SK-N-MC (cell line): Measurements from ENCODE around the gene SYCE3.

Experiments used
- DNase-seq: peaks from one replicate; pipeline ENCODE4 v3.0.0-alpha.2; 2011; ENCODE audit warnings: low read depth, low spot score
- H3K27ac ChIP-seq: fragments of 200-600 bp; sonication (generic); 2 replicates; pipeline ENCODE4 v1.5.1; 2016; ENCODE audit warnings: mixed run types
- H3K36me3 ChIP-seq: fragments of 200-600 bp; sonication (generic); 2 replicates; pipeline ENCODE4 v1.6.1; 2017; ENCODE audit warnings: antibody characterized with exemption, low read length, mixed read lengths; ENCODE audit not compliant: insufficient read depth
- H3K4me3 ChIP-seq: fragments of 200-600 bp; sonication (generic); 2 replicates; pipeline ENCODE4 v1.5.1; 2016
- H3K9ac ChIP-seq: fragments of 200-600 bp; sonication (generic); 2 replicates; pipeline ENCODE4 v1.8.0; 2017; ENCODE audit warnings: mixed run types, mixed read lengths; ENCODE audit not compliant: insufficient read length
- H3K9me3 ChIP-seq: fragments of 200-600 bp; sonication (generic); 2 replicates; pipeline ENCODE4 v1.6.1; 2017; ENCODE audit warnings: low read depth, mild to moderate bottlenecking, antibody characterized with exemption, low read length, moderate library complexity, mixed read lengths
- EZH2 ChIP-seq: fragments of 200-600 bp; sonication (generic); IDR thresholded peaks from one replicate; pipeline ENCODE4 v1.6.1; 2017; ENCODE audit warnings: antibody characterized with exemption
- FOXP2 ChIP-seq: optimal IDR thresholded peaks from 2 replicates; pipeline ENCODE3; 2011; ENCODE audit warnings: mild to moderate bottlenecking, moderate library complexity; ENCODE audit not compliant: insufficient read depth; ENCODE audit errors: extremely low read length, control extremely low read depth
- POLR2AphosphoS5 ChIP-seq: IDR thresholded peaks from 2 replicates; pipeline ENCODE4 v1.6.1; 2012; ENCODE audit warnings: mild to moderate bottlenecking, low read depth, low read length, borderline replicate concordance

The SYCE3 gene

GRCh38 chr22:50607659-50608020 lies 44.9 kb upstream of the SYCE3 start:
- H3K36me3 ChIP-seq = no peaks in the 10 kb centered on the region
- H3K9ac ChIP-seq = no peak overlapping the region
- no peak overlapping the region for H3K27ac ChIP-seq
- H3K4me3 ChIP-seq = no peak overlapping the region
- no peaks in the 10 kb centered on the region for H3K9me3 ChIP-seq
- DNase-seq = no peak
- TF ChIP-seq FOXP2 = no peak
- TF ChIP-seq EZH2 = no peak
- no peak for TF ChIP-seq POLR2AphosphoS5

GRCh38 chr22:50606946-50607658 lies 44.4 kb upstream of the SYCE3 start:
- Histone ChIP-seq H3K36me3 (no peaks in the 10 kb centered on the region), H3K27ac (no peak overlapping the region), H3K9me3 (no peaks in the 10 kb centered on the region), H3K9ac (no peak overlapping the region), H3K4me3 (no peak overlapping the region)
- no peak for DNase-seq
- TF ChIP-seq POLR2AphosphoS5 = no peak
- TF ChIP-seq FOXP2 = no peak
- TF ChIP-seq EZH2 = no peak

- DNase-seq = no peak
- H3K4me3 ChIP-seq = no peak overlapping the region
- H3K36me3 ChIP-seq = no peaks in the 10 kb centered on the region
- H3K9ac ChIP-seq = no peak overlapping the region
- H3K9me3 ChIP-seq = no peaks in the 10 kb centered on the region
- TF ChIP-seq EZH2 (no peak), POLR2AphosphoS5 (no peak), FOXP2 (no peak)
- H3K27ac ChIP-seq = no peak overlapping the region
Observed at GRCh38 chr22:50606165-50606945, 43.6 kb upstream of the SYCE3 start.

- no peak overlapping the region for H3K4me3 ChIP-seq
- no peak for TF ChIP-seq EZH2
- no peak for TF ChIP-seq FOXP2
- TF ChIP-seq POLR2AphosphoS5 = no peak
- no peak overlapping the region for H3K27ac ChIP-seq
- DNase-seq = no peak
- no peak overlapping the region for H3K9ac ChIP-seq
- H3K36me3 ChIP-seq = no peaks in the 10 kb centered on the region
- no peaks in the 10 kb centered on the region for H3K9me3 ChIP-seq
Observed at GRCh38 chr22:50605613-50606074, 42.9 kb upstream of the SYCE3 start.

- no peak overlapping the region for H3K27ac ChIP-seq
- no peaks in the 10 kb centered on the region for H3K36me3 ChIP-seq
- no peak for DNase-seq
- no peak overlapping the region for H3K4me3 ChIP-seq
- no peaks in the 10 kb centered on the region for H3K9me3 ChIP-seq
- H3K9ac ChIP-seq = no peak overlapping the region
- TF ChIP-seq EZH2 (no peak), FOXP2 (no peak), POLR2AphosphoS5 (no peak)
Observed at GRCh38 chr22:50605002-50605612, 42.4 kb upstream of the SYCE3 start.

- Histone ChIP-seq H3K36me3 (no peaks in the 10 kb centered on the region), H3K27ac (no peak overlapping the region), H3K4me3 (no peak overlapping the region), H3K9me3 (no peaks in the 10 kb centered on the region), H3K9ac (no peak overlapping the region)
- no peak for DNase-seq
- no peak for TF ChIP-seq FOXP2
- TF ChIP-seq POLR2AphosphoS5 = no peak
- no peak for TF ChIP-seq EZH2
Observed at GRCh38 chr22:50604256-50605001, 41.7 kb upstream of the SYCE3 start.

GRCh38 chr22:50603511-50604255 lies 41.0 kb upstream of the SYCE3 start:
- Histone ChIP-seq H3K36me3 (no peaks in the 10 kb centered on the region), H3K4me3 (no peak overlapping the region), H3K27ac (no peak overlapping the region), H3K9me3 (no peaks in the 10 kb centered on the region), H3K9ac (no peak overlapping the region)
- TF ChIP-seq EZH2 = no peak
- no peak for TF ChIP-seq FOXP2
- TF ChIP-seq POLR2AphosphoS5 = no peak
- DNase-seq = no peak

- no peaks in the 10 kb centered on the region for H3K36me3 ChIP-seq
- H3K9ac ChIP-seq = no peak overlapping the region
- no peak overlapping the region for H3K27ac ChIP-seq
- no peak for DNase-seq
- no peak for TF ChIP-seq POLR2AphosphoS5
- no peak overlapping the region for H3K4me3 ChIP-seq
- no peaks in the 10 kb centered on the region for H3K9me3 ChIP-seq
Observed at GRCh38 chr22:50602338-50602700, 39.6 kb upstream of the SYCE3 start.
